Endothelial cell of umbilical vein (primary cell): ENCODE measurements around the gene LRRN1. TPM values are rescaled to one million over a fixed set of nuclear protein-coding genes. Genes with fewer than 3 reads are reported as not detected.

Source experiments
- BruUV-seq: library from RNA; stranded (reverse); fragments of 400-500 nt; replicated peaks from 2 replicates; lab custom pipeline; 2021; lab: Mats Ljungman, UMichigan
- CTCF ChIA-PET: fragments of 300-600, 350-600 bp; sonication (Branson Sonifier 250); formaldehyde crosslinking; loops from one replicate; lab custom pipeline; 2021; ENCODE audit warnings: antibody characterized with exemption, inconsistent platforms; lab: Charles Lee
- POLR2A ChIA-PET: fragments of 300-600, 350-600 bp; sonication (Branson Sonifier 250); formaldehyde crosslinking; loops from one replicate; lab custom pipeline; 2021; ENCODE audit warnings: antibody characterized with exemption, inconsistent platforms; lab: Charles Lee
- DNase-seq: peaks from one replicate; pipeline ENCODE4 v3.0.0-alpha.2; 2011; ENCODE audit warnings: low read depth, low spot score
- FAIRE-seq: peaks from 2 replicates; lab custom pipeline; 2011; peaks lifted over from hg19 to GRCh38; lab: Jason Lieb, UNC
- H2AFZ ChIP-seq: 2 replicates; pipeline ENCODE4 v1.6.0; 2012; ENCODE audit warnings: low read depth, low read length, control low read depth, inconsistent platforms
- H3K27ac ChIP-seq: 2 replicates; pipeline ENCODE4 v1.5.1; 2011; ENCODE audit warnings: low read depth, mild to moderate bottlenecking, control low read depth, low read length, moderate library complexity; ENCODE audit not compliant: insufficient read depth
- H3K27me3 ChIP-seq, 2 experiments: 2 replicates each; pipeline versions ENCODE4 v1.6.0 to v1.6.1; 2011; ENCODE audit warnings: low read length in 2 of 2, mixed read lengths in 1 of 2; ENCODE audit not compliant: control insufficient read depth in 2 of 2, insufficient read depth in 2 of 2
- H3K36me3 ChIP-seq, 2 experiments: 2 replicates in 1 of 2; 3 replicates in 1 of 2; pipeline ENCODE4 v1.5.1; 2011; ENCODE audit warnings: low read length in 2 of 2, mild to moderate bottlenecking in 1 of 2, moderate library complexity in 1 of 2; ENCODE audit not compliant: control insufficient read depth in 2 of 2, insufficient read depth in 2 of 2; ENCODE audit errors: extremely low read depth in 1 of 2
- H3K4me1 ChIP-seq: 3 replicates; pipeline ENCODE4 v1.5.1; 2011; ENCODE audit warnings: mild to moderate bottlenecking, low read length; ENCODE audit not compliant: control insufficient read depth, insufficient read depth; ENCODE audit errors: extremely low read depth
- H3K4me2 ChIP-seq: 2 replicates; pipeline ENCODE4 v1.6.1; 2011; ENCODE audit warnings: low read length, control low read depth, mixed read lengths; ENCODE audit not compliant: insufficient read depth
- H3K4me3 ChIP-seq, 3 experiments: fragments of 200-600 bp in 1 of 3; sonication (generic), shearing (Covaris generic) in 1 of 3; replicated peaks in 1 of 3; 2 replicates each; pipeline ENCODE4 v1.5.1; 2011 to 2016; ENCODE audit warnings: control low read depth in 3 of 3, low read length in 3 of 3, mild to moderate bottlenecking in 2 of 3, inconsistent platforms in 1 of 3, low read depth in 1 of 3, moderate library complexity in 1 of 3; ENCODE audit not compliant: insufficient read depth in 1 of 3
- H3K79me2 ChIP-seq: 2 replicates; pipeline ENCODE4 v1.6.0; 2012; ENCODE audit warnings: low read length, inconsistent platforms; ENCODE audit not compliant: control insufficient read depth, insufficient read depth
- H3K9ac ChIP-seq: replicated peaks from 2 replicates; pipeline ENCODE3; 2011; ENCODE audit warnings: low read length, control low read depth; ENCODE audit not compliant: insufficient read depth; ENCODE audit errors: extremely low read depth
- H3K9me1 ChIP-seq: replicated peaks from 3 replicates; pipeline ENCODE4 v1.6.0; 2011; ENCODE audit warnings: mild to moderate bottlenecking, low read length; ENCODE audit not compliant: control insufficient read depth, insufficient read depth; ENCODE audit errors: extremely low read depth
- H3K9me3 ChIP-seq: replicated peaks from 2 replicates; pipeline ENCODE4 v1.5.1; 2012; ENCODE audit warnings: low read length, inconsistent platforms; ENCODE audit not compliant: control insufficient read depth, insufficient read depth
- H4K20me1 ChIP-seq: replicated peaks from 2 replicates; pipeline ENCODE3; 2011; ENCODE audit warnings: mild to moderate bottlenecking, low read length; ENCODE audit not compliant: control insufficient read depth, insufficient read depth; ENCODE audit errors: extremely low read depth
- CTCF ChIP-seq, 2 donors: IDR thresholded peaks; 1 replicate in 1 of 2; 2 replicates in 1 of 2; pipeline ENCODE4 v1.5.1; 2011; ENCODE audit warnings: low read length in 2 of 2, mild to moderate bottlenecking in 2 of 2, moderate library complexity in 2 of 2, control low read depth in 1 of 2, inconsistent platforms in 1 of 2, low read depth in 1 of 2; ENCODE audit not compliant: insufficient read depth in 1 of 2; ENCODE audit errors: extremely low read depth in 1 of 2
- EZH2 ChIP-seq: IDR thresholded peaks from 2 replicates; pipeline ENCODE4 v1.6.1; 2012; ENCODE audit warnings: borderline replicate concordance, low read depth, mild to moderate bottlenecking, moderate library complexity, low read length, inconsistent platforms; ENCODE audit not compliant: severe bottlenecking
- FOS ChIP-seq: IDR thresholded peaks from 2 replicates; pipeline ENCODE4 v1.6.1; 2011; ENCODE audit warnings: mild to moderate bottlenecking, low read length, moderate library complexity, borderline replicate concordance; ENCODE audit not compliant: insufficient read depth
- GATA2 ChIP-seq: IDR thresholded peaks from 2 replicates; pipeline ENCODE4 v1.7.0; 2011; ENCODE audit warnings: low read depth, mild to moderate bottlenecking, moderate library complexity, mixed read lengths, low read length; ENCODE audit not compliant: insufficient read length, insufficient read depth
- JUN ChIP-seq: IDR thresholded peaks from 2 replicates; pipeline ENCODE4 v1.6.1; 2011; ENCODE audit warnings: borderline replicate concordance, low read depth; ENCODE audit not compliant: insufficient read length, insufficient read depth
- MYC ChIP-seq: IDR thresholded peaks from one replicate; pipeline ENCODE4 v1.6.1; 2011; ENCODE audit warnings: mild to moderate bottlenecking, low read depth, low read length
- POLR2A ChIP-seq: IDR thresholded peaks from 2 replicates; pipeline ENCODE4 v1.6.1; 2012; ENCODE audit warnings: low read depth, mild to moderate bottlenecking, control low read depth, low read length
- POLR2AphosphoS5 ChIP-seq: IDR thresholded peaks from 2 replicates; pipeline ENCODE4 v1.6.1; 2012; ENCODE audit warnings: low read depth, mild to moderate bottlenecking, control low read depth, low read length, moderate library complexity; ENCODE audit not compliant: insufficient read depth
- dilution Hi-C: fragments of 300-500 bp; cut with MboI; formaldehyde crosslinking; loops from one replicate; pipeline ENCODE4 v1.15.0; 2019; ENCODE audit warnings: low sequenced_read_pairs; ENCODE audit not compliant: extremely low pct_ligation_motif_present
- intact Hi-C: fragments of 100-400 bp; cut with micrococcal nuclease; formaldehyde crosslinking; loops from one replicate; pipeline ENCODE4 v1.10.0; 2022
- polyA plus RNA-seq, 4 experiments: library from polyadenylated mRNA; depleted of rRNA in 3 of 4; stranded (reverse) in 3 of 4; unstranded in 1 of 4; fragments of >200 nt; gene quantifications; 2 replicates each; pipeline versions ENCODE4 v1.2.1 to v1.2.3, GENCODE V29; 2011 to 2012; ENCODE audit warnings: missing spikeins in 1 of 4
- total RNA-seq: library from RNA; stranded (reverse); gene quantifications from 2 replicates; pipeline ENCODE4 v1.2.3, GENCODE V29; 2021
- TF ChIP-seq, protein P1 (sequence below): IDR thresholded peaks from 2 replicates; pipeline ENCODE4 v1.6.1; 2011; ENCODE audit not compliant: insufficient read depth, insufficient read length

Gene LRRN1
- total and polyA plus RNA-seq, 2 donors (not counting 3 experiments of a cell fraction or from before 2014, with no cell fraction given) = 0.04 TPM; not detected in 1

DNA sequence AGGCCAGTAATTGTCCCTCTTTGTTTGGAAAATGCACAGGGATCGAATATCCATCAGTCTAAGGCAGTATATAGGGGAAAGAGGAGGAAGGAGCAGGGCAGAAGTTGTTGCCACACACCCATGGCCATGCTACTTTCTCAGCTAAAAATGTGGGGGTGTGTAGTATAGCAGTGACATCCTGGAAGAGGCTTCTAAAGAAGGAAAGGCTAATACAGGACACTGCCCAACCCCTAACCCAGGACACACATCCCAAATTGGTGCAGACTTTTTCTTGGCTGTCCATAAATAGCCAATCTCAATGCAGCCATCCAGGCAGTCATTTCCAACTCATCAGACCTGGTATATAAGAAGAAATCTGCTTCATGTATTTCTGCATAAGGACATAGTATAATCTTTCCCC lies 33.1 kb upstream of the LRRN1 start:
- DNase-seq (no peak), FAIRE-seq (no peak)
- dilution Hi-C loops (no loop called here), intact Hi-C loops (no loop called here)
- Histone ChIP-seq H3K9me1 (no peaks in the 10 kb centered on the region), H3K4me3 (no peak overlapping the region), H3K27me3 (no peaks in the 10 kb centered on the region), H3K27ac (no peak overlapping the region), H3K79me2 (no peaks in the 10 kb centered on the region), H3K4me2 (no peak overlapping the region), H3K9ac (no peak overlapping the region), H2AFZ (no peak overlapping the region), H4K20me1 (no peaks in the 10 kb centered on the region), H3K4me1 (no peaks in the 10 kb centered on the region), H3K36me3 (no peaks in the 10 kb centered on the region), H3K9me3 (peaks cover 3% of the 10 kb centered on the region)
- ChIA-PET CTCF (no interaction called here), POLR2A (no interaction called here)
- BruUV-seq = no TSS peak
- TF ChIP-seq GATA2 = no peak
- TF ChIP-seq FOS = no peak
- TF ChIP-seq POLR2A = no peak

GRCh38 chr3:3771094-3771493 lies 28.1 kb upstream of the LRRN1 start:
- Histone ChIP-seq H3K27me3 (no peaks in the 10 kb centered on the region), H3K4me1 (no peaks in the 10 kb centered on the region)

More at GRCh38 chr3:3771094-3771493, 28.1 kb upstream of the LRRN1 start:
- peaks cover 4% of the 10 kb centered on the region for H3K9me3 ChIP-seq
- no peak overlapping the region for H3K4me2 ChIP-seq
- no peak overlapping the region for H3K9ac ChIP-seq
- intact Hi-C loops (no loop called here), dilution Hi-C loops (no loop called here)
- no peaks in the 10 kb centered on the region for H3K79me2 ChIP-seq
- no peaks in the 10 kb centered on the region for H3K9me1 ChIP-seq
- no peak overlapping the region for H2AFZ ChIP-seq
- ChIA-PET CTCF (no interaction called here), POLR2A (no interaction called here)
- DNase-seq = no peak
- no peak for TF ChIP-seq EZH2
- TF ChIP-seq POLR2A = no peak
- no peak for TF ChIP-seq FOS
- TF ChIP-seq POLR2AphosphoS5 = no peak
- TF ChIP-seq MYC = no peak
- TF ChIP-seq, protein P1, sequence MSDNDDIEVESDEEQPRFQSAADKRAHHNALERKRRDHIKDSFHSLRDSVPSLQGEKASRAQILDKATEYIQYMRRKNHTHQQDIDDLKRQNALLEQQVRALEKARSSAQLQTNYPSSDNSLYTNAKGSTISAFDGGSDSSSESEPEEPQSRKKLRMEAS = no peak
- no peak for TF ChIP-seq CTCF (IDR thresholded peaks at IDR 0.05; ENCODE audit: extremely low read depth in 1 of 2, insufficient read depth in 1 of 2, low read depth in 1 of 2, low read length in 2 of 2)
- TF ChIP-seq JUN = no peak
- no peak for TF ChIP-seq GATA2
- H4K20me1 ChIP-seq = no peaks in the 10 kb centered on the region
- no peak overlapping the region for H3K27ac ChIP-seq
- no peak overlapping the region for H3K4me3 ChIP-seq
- no TSS peak for BruUV-seq
- FAIRE-seq = no peak
- H3K36me3 ChIP-seq = no peaks in the 10 kb centered on the region
